Endothelial cell of umbilical vein (primary cell): Measurements from ENCODE around the gene COL20A1. TPM values are rescaled to one million over a fixed set of nuclear protein-coding genes. Genes with fewer than 3 reads are reported as not detected.

Experiments
- BruUV-seq: library from RNA; stranded (reverse); fragments of 400-500 nt; replicated peaks from 2 replicates; lab custom pipeline; 2021; lab: Mats Ljungman, UMichigan
- CTCF ChIA-PET: fragments of 300-600, 350-600 bp; sonication (Branson Sonifier 250); formaldehyde crosslinking; loops from one replicate; lab custom pipeline; 2021; ENCODE audit warnings: antibody characterized with exemption, inconsistent platforms; lab: Charles Lee
- POLR2A ChIA-PET: fragments of 300-600, 350-600 bp; sonication (Branson Sonifier 250); formaldehyde crosslinking; loops from one replicate; lab custom pipeline; 2021; ENCODE audit warnings: antibody characterized with exemption, inconsistent platforms; lab: Charles Lee
- DNase-seq: peaks from one replicate; pipeline ENCODE4 v3.0.0-alpha.2; 2011; ENCODE audit warnings: low read depth, low spot score
- FAIRE-seq: peaks from 2 replicates; lab custom pipeline; 2011; peaks lifted over from hg19 to GRCh38; lab: Jason Lieb, UNC
- H2AFZ ChIP-seq: 2 replicates; pipeline ENCODE4 v1.6.0; 2012; ENCODE audit warnings: low read depth, low read length, control low read depth, inconsistent platforms
- H3K27ac ChIP-seq: 2 replicates; pipeline ENCODE4 v1.5.1; 2011; ENCODE audit warnings: low read depth, mild to moderate bottlenecking, control low read depth, low read length, moderate library complexity; ENCODE audit not compliant: insufficient read depth
- H3K27me3 ChIP-seq, 2 experiments: 2 replicates each; pipeline versions ENCODE4 v1.6.0 to v1.6.1; 2011; ENCODE audit warnings: low read length in 2 of 2, mixed read lengths in 1 of 2; ENCODE audit not compliant: control insufficient read depth in 2 of 2, insufficient read depth in 2 of 2
- H3K36me3 ChIP-seq, 2 experiments: 2 replicates in 1 of 2; 3 replicates in 1 of 2; pipeline ENCODE4 v1.5.1; 2011; ENCODE audit warnings: low read length in 2 of 2, mild to moderate bottlenecking in 1 of 2, moderate library complexity in 1 of 2; ENCODE audit not compliant: control insufficient read depth in 2 of 2, insufficient read depth in 2 of 2; ENCODE audit errors: extremely low read depth in 1 of 2
- H3K4me1 ChIP-seq: 3 replicates; pipeline ENCODE4 v1.5.1; 2011; ENCODE audit warnings: mild to moderate bottlenecking, low read length; ENCODE audit not compliant: control insufficient read depth, insufficient read depth; ENCODE audit errors: extremely low read depth
- H3K4me2 ChIP-seq: 2 replicates; pipeline ENCODE4 v1.6.1; 2011; ENCODE audit warnings: low read length, control low read depth, mixed read lengths; ENCODE audit not compliant: insufficient read depth
- H3K4me3 ChIP-seq, 3 experiments: fragments of 200-600 bp in 1 of 3; sonication (generic), shearing (Covaris generic) in 1 of 3; replicated peaks in 1 of 3; 2 replicates each; pipeline ENCODE4 v1.5.1; 2011 to 2016; ENCODE audit warnings: control low read depth in 3 of 3, low read length in 3 of 3, mild to moderate bottlenecking in 2 of 3, inconsistent platforms in 1 of 3, low read depth in 1 of 3, moderate library complexity in 1 of 3; ENCODE audit not compliant: insufficient read depth in 1 of 3
- H3K79me2 ChIP-seq: 2 replicates; pipeline ENCODE4 v1.6.0; 2012; ENCODE audit warnings: low read length, inconsistent platforms; ENCODE audit not compliant: control insufficient read depth, insufficient read depth
- H3K9ac ChIP-seq: replicated peaks from 2 replicates; pipeline ENCODE3; 2011; ENCODE audit warnings: low read length, control low read depth; ENCODE audit not compliant: insufficient read depth; ENCODE audit errors: extremely low read depth
- H3K9me1 ChIP-seq: replicated peaks from 3 replicates; pipeline ENCODE4 v1.6.0; 2011; ENCODE audit warnings: mild to moderate bottlenecking, low read length; ENCODE audit not compliant: control insufficient read depth, insufficient read depth; ENCODE audit errors: extremely low read depth
- H3K9me3 ChIP-seq: replicated peaks from 2 replicates; pipeline ENCODE4 v1.5.1; 2012; ENCODE audit warnings: low read length, inconsistent platforms; ENCODE audit not compliant: control insufficient read depth, insufficient read depth
- H4K20me1 ChIP-seq: replicated peaks from 2 replicates; pipeline ENCODE3; 2011; ENCODE audit warnings: mild to moderate bottlenecking, low read length; ENCODE audit not compliant: control insufficient read depth, insufficient read depth; ENCODE audit errors: extremely low read depth
- CTCF ChIP-seq, 2 donors: IDR thresholded peaks; 1 replicate in 1 of 2; 2 replicates in 1 of 2; pipeline ENCODE4 v1.5.1; 2011; ENCODE audit warnings: low read length in 2 of 2, mild to moderate bottlenecking in 2 of 2, moderate library complexity in 2 of 2, control low read depth in 1 of 2, inconsistent platforms in 1 of 2, low read depth in 1 of 2; ENCODE audit not compliant: insufficient read depth in 1 of 2; ENCODE audit errors: extremely low read depth in 1 of 2
- EZH2 ChIP-seq: IDR thresholded peaks from 2 replicates; pipeline ENCODE4 v1.6.1; 2012; ENCODE audit warnings: borderline replicate concordance, low read depth, mild to moderate bottlenecking, moderate library complexity, low read length, inconsistent platforms; ENCODE audit not compliant: severe bottlenecking
- FOS ChIP-seq: IDR thresholded peaks from 2 replicates; pipeline ENCODE4 v1.6.1; 2011; ENCODE audit warnings: mild to moderate bottlenecking, low read length, moderate library complexity, borderline replicate concordance; ENCODE audit not compliant: insufficient read depth
- GATA2 ChIP-seq: IDR thresholded peaks from 2 replicates; pipeline ENCODE4 v1.7.0; 2011; ENCODE audit warnings: low read depth, mild to moderate bottlenecking, moderate library complexity, mixed read lengths, low read length; ENCODE audit not compliant: insufficient read length, insufficient read depth
- JUN ChIP-seq: IDR thresholded peaks from 2 replicates; pipeline ENCODE4 v1.6.1; 2011; ENCODE audit warnings: borderline replicate concordance, low read depth; ENCODE audit not compliant: insufficient read length, insufficient read depth
- MAX ChIP-seq: IDR thresholded peaks from 2 replicates; pipeline ENCODE4 v1.6.1; 2011; ENCODE audit not compliant: insufficient read depth, insufficient read length
- MYC ChIP-seq: IDR thresholded peaks from one replicate; pipeline ENCODE4 v1.6.1; 2011; ENCODE audit warnings: mild to moderate bottlenecking, low read depth, low read length
- POLR2A ChIP-seq: IDR thresholded peaks from 2 replicates; pipeline ENCODE4 v1.6.1; 2012; ENCODE audit warnings: low read depth, mild to moderate bottlenecking, control low read depth, low read length
- POLR2AphosphoS5 ChIP-seq: IDR thresholded peaks from 2 replicates; pipeline ENCODE4 v1.6.1; 2012; ENCODE audit warnings: low read depth, mild to moderate bottlenecking, control low read depth, low read length, moderate library complexity; ENCODE audit not compliant: insufficient read depth
- dilution Hi-C: fragments of 300-500 bp; cut with MboI; formaldehyde crosslinking; loops from one replicate; pipeline ENCODE4 v1.15.0; 2019; ENCODE audit warnings: low sequenced_read_pairs; ENCODE audit not compliant: extremely low pct_ligation_motif_present
- intact Hi-C: fragments of 100-400 bp; cut with micrococcal nuclease; formaldehyde crosslinking; loops from one replicate; pipeline ENCODE4 v1.10.0; 2022
- polyA plus RNA-seq, 4 experiments: library from polyadenylated mRNA; depleted of rRNA in 3 of 4; stranded (reverse) in 3 of 4; unstranded in 1 of 4; fragments of >200 nt; gene quantifications; 2 replicates each; pipeline versions ENCODE4 v1.2.1 to v1.2.3, GENCODE V29; 2011 to 2012; ENCODE audit warnings: missing spikeins in 1 of 4
- total RNA-seq: library from RNA; stranded (reverse); gene quantifications from 2 replicates; pipeline ENCODE4 v1.2.3, GENCODE V29; 2021

COL20A1 gene
- total and polyA plus RNA-seq, 2 donors (not counting 3 experiments of a cell fraction or from before 2014, with no cell fraction given), result not detected

DNA sequence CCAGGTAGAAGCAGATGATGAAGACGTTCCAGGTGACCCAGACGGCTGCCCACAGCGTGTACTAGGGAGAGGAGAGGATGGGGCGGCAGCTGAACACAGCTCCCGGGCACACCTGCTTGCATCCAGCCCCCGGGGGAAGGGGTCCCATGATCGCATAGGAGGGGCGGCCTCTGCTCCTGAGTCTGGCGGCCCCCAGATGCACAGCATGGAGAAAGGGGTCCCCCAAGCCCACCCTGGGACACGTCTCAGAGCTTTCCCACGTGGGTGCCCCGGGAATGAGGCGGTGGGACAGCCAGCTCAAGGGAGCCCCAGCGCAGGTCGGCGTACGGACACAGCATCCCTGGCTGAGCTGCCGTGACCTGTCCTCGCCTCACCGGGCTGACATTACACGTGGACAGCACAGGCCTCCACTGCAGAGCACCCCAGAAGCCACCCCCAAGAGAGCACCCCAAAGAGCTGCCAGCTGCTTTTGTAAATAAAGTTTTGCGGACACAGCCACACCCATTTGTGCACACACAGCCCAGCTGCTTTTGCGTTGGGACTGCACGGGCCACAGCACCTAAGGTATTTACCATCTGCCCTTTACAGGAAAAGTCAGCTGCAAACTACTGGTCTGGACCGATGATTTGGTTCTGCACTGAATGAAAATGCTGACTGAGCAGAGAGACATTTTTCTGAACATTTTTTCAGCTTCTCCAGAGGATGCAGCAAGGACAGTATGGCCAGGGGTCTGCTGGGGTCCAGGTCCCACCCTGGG is 44.0 kb upstream of the COL20A1 start:
- no peak overlapping the region for H2AFZ ChIP-seq
- ChIA-PET CTCF (interaction anchor here (4.2 kb wide), 1 partner anchor 26 kb away, joined by 24 read pairs; no protein-coding TSS in a partner anchor), POLR2A (no interaction called here)
- H3K4me1 ChIP-seq, result no peaks in the 10 kb centered on the region
- no peak overlapping the region for H3K4me2 ChIP-seq
- dilution Hi-C loops, result no loop called here
- H3K4me3 ChIP-seq, result no peak overlapping the region
- no peak for DNase-seq
- H3K9me1 ChIP-seq, result no peaks in the 10 kb centered on the region
- no peaks in the 10 kb centered on the region for H3K79me2 ChIP-seq
- H3K36me3 ChIP-seq, result no peaks in the 10 kb centered on the region
- H3K27ac ChIP-seq, result no peak overlapping the region
- FAIRE-seq, result no peak
- H3K9me3 ChIP-seq, result no peaks in the 10 kb centered on the region
- H3K27me3 ChIP-seq, result peaks cover 14 to 15% of the 10 kb centered on the region in 2 experiments
- TF ChIP-seq CTCF (IDR thresholded peaks at IDR 0.05; ENCODE audit: extremely low read depth in 1 of 2, insufficient read depth in 1 of 2, low read depth in 1 of 2, low read length in 2 of 2) (no peak), FOS (no peak), POLR2AphosphoS5 (no peak), GATA2 (no peak), MAX (no peak), MYC (no peak), JUN (no peak), EZH2 (no peak), POLR2A (no peak)
- H4K20me1 ChIP-seq, result no peaks in the 10 kb centered on the region
- intact Hi-C loops, result no loop called here
- no peak overlapping the region for H3K9ac ChIP-seq
- no TSS peak for BruUV-seq
